GM18870 (cell line): ENCODE data around the gene LPCAT3.
"Not testable (repeated sequence)": the region's sequence is repeated elsewhere in the genome, so short reads cannot be mapped to it uniquely, and the experiment has no call there.

Source experiments
- ATAC-seq: cut with Tn5 transposase; IDR thresholded peaks from one replicate; pipeline ENCODE4 v1.9.1; 2021; ENCODE audit warnings: moderate library complexity; ENCODE audit not compliant: unreplicated experiment

The LPCAT3 gene, protein sequence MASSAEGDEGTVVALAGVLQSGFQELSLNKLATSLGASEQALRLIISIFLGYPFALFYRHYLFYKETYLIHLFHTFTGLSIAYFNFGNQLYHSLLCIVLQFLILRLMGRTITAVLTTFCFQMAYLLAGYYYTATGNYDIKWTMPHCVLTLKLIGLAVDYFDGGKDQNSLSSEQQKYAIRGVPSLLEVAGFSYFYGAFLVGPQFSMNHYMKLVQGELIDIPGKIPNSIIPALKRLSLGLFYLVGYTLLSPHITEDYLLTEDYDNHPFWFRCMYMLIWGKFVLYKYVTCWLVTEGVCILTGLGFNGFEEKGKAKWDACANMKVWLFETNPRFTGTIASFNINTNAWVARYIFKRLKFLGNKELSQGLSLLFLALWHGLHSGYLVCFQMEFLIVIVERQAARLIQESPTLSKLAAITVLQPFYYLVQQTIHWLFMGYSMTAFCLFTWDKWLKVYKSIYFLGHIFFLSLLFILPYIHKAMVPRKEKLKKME

DNA sequence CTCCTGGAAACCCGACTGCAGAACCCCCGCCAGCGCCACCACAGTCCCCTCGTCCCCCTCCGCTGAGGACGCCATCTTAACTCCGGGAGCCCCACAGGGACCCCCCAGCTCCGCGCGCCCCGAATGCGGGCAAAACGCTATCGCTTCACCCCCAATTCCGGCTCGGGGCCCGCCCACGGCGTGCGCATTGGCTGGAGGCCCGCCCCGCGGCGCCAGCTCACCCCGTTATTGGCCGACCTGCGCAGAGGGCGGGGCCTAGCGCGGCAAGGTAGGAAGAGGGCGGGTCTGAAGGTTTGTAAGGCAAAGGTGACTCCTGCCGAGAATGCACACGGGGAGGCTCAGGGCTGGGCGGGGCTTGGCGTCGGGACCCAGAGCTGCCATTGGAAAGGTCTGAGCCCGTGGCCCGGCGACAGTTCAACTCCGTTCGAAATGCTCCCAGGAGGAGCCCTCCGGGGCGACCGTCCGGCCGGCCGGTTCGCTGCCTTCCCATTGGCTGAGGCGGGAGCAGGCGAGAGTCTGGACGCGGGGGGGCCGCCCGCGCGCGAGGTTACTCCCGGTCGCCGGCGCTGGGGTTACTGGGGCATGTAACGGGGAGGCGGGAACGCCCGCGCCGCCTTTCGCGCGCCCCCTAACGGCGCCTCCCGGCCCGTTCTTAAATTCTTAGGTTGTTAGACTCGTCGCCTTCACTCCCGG lies at the start of gene LPCAT3:
TSS of gene LPCAT3 (minus strand) at position 127 of the 693 bp plus-strand sequence. CDS start at position 75, 52 bp downstream.
- ATAC-seq = peak; percentile 82

- no peak for ATAC-seq
Measured at GRCh38 chr12:7067096-7067495, 48.8 kb upstream of the LPCAT3 start.

- no peak for ATAC-seq
Measured at GRCh38 chr12:7066596-7066995, 48.3 kb upstream of the LPCAT3 start.

- ATAC-seq = no peak
Measured at GRCh38 chr12:7065073-7065623, 46.9 kb upstream of the LPCAT3 start.

GRCh38 chr12:7064516-7064915 lies 46.2 kb upstream of the LPCAT3 start:
- ATAC-seq = no peak

GRCh38 chr12:7061596-7061995 lies 43.3 kb upstream of the LPCAT3 start:
- no peak for ATAC-seq

- ATAC-seq = no peak
Measured at GRCh38 chr12:7061138-7061537, 42.9 kb upstream of the LPCAT3 start.

DNA sequence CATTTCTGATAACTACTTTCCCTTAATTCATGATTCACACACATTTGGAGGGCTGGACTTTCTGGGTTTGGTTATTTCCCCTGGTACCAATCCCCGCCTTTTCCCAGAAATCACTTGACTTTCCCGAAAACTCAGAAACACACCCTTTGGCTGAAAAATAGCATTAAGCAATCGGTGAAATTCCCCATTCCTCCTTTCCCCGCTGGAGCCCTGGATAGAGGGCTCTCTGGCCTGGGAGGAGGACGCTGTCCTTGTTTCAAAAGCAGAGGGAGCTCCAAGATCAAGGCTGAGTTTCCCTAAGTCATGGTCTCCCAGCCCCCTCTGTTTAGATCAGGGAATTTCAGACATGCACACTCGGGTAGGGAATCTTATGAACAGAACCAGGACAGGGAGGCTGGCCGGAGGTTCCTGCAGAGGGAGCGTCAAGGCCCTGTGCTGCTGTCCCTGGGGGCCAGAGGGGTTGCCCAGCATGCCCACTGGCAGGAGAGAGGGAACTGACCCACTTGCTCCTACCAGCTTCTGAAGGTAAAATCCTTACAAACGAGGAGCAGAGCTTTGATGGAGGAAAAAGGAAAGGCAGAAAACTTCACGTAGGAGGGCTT lies 42.2 kb upstream of the LPCAT3 start, which contains the start of gene C1S:
TSS of gene C1S (plus strand) at position 366 of the 602 bp plus-strand sequence. CDS start 1,195 bp downstream, outside the sequence.
- no peak for ATAC-seq

DNA sequence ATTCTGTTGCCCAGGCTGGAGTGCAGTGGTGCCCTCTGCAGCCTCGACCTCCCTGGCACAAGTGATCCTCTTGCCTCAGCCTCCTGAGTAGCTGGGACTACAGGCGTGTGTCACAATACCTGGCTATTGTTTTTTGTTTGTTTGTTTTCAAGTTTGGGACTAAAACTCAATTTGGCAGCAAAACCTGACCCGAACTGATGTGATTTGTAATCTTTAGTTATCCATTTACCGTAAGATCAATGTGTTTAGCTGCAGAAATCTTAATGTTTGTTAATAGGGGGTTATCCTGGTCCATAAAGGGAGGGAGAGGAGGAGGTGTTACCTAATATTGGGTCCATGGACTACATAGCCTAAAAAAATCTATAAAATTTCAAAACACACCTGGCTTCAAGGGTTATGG lies 41.5 kb upstream of the LPCAT3 start:
- no peak for ATAC-seq

DNA sequence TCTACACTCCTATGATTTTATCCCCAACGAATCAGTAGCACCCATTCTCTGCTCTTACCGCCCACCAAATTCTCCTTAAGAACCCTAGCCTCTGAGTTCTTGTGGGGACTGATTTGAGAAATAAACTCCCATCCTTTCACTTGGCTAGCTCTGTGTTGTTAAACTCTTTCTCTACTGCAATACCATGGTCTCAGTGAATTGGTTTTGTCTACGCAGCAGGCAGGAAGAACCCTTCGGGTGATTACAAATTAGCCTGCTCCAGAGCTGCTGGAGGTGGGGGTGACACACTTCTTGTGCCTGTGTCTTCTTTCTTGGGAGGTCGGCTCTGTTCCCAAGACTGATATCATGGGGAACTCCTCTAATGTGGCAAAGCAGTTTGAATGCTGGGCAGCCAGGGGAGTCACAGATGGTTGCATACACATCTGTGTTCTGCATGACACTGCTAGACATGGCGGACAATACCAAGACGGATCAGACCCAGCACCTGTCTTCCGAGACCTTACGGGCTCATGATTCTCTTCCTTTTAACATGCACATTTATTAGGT lies 40.6 kb upstream of the LPCAT3 start:
- ATAC-seq = no peak

- ATAC-seq = no peak
Measured at GRCh38 chr12:7058163-7058845, 40.0 kb upstream of the LPCAT3 start.

DNA sequence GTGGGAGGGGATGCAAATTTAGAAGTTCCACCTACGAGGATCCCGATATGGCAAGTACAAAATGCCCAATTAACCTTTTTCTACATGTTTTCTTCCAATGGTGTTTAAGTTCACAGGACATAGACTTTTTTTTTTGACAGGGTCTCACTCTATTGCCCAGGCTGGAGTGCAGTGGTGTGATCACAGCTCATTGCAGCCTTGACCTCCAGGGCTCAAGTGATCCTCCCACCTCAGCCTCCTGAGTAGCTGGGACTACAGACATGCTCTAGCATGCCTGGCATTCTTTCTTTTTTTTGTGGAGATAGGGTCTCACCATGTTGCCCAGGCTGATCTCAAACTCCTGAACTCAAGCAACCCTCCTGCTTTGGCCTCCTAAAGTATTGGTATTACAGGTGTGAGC lies 37.5 kb upstream of the LPCAT3 start:
- ATAC-seq = not testable (repeated sequence)

GRCh38 chr12:7054925-7055324 lies 36.6 kb upstream of the LPCAT3 start:
- no peak for ATAC-seq

DNA sequence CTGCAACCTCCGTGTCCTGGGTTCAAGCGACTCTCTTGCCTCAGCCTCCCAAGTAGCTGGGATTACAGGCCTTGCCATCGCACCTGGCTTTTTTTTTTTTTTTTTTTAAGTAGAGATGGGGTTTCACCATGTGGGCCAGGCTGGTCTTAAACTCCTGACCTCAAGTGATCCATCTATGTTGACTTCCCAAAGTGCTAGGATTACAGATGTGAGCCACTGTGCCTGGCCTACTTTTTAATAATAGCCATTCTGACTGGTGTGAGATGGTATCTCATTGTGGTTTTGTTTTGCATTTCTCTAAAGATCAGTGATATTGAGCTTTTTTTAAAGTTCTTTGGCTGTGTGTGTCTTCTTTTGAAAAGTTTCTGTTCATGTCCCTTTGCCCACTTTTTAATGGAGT lies 31.7 kb upstream of the LPCAT3 start:
- not testable (repeated sequence) for ATAC-seq

DNA sequence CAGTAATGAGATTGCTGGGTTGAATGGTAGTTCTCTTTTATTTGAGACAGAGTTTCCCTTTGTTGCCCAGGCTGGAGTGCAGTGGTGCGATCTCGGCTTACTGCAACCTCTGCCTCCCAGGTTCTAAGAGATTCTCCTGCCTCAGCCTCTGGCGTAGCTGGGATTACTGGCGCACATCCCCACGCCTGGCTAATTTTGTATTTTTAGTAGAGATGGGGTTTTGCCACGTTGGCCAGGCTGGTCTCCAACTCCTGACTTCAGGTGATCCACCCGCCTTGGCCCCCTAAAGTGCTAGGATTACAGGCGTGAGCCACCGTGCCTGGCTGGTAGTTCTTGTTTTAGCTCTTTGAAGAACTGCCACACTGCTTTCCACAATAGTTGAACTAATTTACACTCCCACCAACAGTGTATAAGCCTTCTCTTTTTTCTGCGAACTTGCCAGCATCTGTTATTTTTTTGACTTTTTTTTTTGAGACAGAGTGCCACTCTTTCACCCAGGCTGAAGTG lies 31.2 kb upstream of the LPCAT3 start:
- ATAC-seq = not testable (repeated sequence)

DNA sequence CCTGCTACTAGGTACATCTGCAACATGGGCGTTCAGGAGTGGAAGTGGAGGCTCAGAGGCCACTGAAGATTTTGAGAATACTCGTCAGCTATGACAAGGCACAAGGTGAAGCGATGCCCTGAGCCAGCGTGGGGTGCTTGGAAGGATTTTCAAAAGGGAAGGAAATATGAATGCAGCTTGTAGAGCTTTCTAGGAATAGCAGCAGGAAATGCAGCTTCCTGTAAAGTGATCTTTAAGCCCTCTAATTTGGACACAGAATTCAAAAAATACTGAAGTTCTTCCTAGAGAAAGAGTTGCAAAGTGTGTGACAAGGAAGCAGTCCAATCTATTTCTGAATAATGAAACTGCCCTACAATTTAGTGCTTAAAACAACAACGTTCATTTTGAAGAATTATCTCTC lies 29.0 kb upstream of the LPCAT3 start:
- ATAC-seq = no peak

DNA sequence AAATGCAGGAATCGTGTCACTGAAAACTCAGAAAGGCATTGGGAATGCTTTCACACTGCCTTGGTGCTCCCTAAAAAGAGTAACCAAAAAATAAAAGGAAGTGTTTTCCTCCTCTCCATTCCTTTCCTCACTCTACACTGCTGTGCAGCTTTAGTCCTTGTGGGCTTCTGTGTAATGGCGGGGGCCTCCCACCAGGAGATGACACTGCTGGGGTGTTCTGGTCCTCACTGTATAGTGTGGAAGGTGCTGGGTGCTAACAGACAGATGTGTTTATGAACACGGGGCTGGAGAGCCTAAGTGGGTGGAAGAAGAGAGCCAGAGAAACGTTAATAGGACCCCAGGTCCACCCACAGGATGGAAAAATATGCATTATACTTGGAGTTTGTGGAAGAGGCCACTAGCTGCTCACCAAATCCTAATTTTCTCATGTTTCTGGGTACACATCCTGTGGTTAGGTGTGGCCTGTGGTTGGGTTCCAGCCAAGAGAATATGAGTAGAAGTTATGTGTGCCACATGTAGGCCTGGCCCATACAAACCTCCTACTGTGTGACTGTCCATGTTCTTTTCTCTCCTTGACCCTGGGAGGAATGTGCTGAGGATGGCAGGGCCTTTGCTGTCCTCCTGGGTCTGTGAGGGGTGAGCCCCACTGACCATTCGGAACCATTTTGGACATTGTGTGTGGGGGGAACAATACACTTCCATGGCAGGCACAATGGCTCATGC lies 28.3 kb upstream of the LPCAT3 start:
- no peak for ATAC-seq

DNA sequence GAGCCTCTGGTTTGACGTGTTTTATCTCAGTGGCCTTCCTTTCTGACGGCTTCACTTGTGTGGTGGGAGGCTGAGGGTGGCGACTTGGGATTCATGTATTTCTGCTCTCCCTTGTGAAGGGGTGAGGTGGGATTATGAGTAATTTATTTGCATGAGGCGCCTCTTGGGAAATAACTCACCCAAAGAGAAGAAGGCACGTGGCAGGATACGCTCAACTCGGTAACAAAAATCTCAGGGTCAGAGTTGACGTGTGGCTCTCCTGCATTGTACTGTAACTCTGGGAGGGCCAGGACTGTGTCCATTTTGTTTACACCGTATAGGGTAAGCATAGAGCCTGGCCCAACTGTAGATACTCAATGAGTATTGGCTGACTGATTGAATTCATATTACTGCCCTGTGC lies 27.6 kb upstream of the LPCAT3 start:
- ATAC-seq = no peak

DNA sequence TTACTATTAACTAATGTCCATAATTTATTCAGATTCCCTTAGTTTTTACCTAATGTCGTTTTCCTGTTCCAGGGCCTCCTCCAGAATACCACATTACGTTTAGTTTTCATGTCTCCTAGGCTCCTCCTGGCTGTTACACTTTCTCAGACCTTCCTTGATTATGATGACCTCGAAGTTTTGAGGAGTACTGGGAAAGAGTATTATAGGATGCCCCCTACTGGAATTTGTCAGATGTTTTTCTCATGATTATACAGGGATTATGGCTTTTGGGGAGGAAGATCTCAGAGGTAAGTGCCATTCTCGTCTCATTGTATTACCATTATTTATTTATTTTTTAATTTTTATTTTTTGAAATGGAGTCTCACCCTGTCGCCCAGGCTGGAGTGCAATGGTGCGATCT lies 24.6 kb upstream of the LPCAT3 start:
- no peak for ATAC-seq

DNA sequence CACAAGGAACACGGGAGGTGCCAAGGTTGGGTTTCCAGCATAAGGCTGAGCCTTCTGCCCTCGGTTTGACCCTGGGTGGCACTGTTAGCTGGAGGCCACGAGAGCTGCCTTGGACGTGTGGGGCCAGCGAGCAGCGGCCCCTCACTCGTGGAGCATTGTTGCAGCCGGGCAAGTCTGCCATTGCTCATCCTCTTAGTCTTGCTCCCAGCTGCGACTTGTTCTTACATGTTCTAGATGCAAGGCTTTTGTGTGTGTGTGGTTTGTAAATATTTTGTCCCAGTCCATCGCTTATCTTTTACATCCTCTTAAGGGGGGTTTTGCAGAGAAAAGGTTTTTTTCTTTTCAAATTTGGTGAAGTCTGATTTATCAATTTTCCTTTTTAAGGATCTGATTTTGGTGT lies 21.1 kb upstream of the LPCAT3 start:
- ATAC-seq = no peak
